GM12872 (cell line): ENCODE measurements around the gene AUTS2.

ENCODE experiments used
- CTCF ChIP-seq: IDR thresholded peaks from 3 replicates; pipeline ENCODE4 v1.5.1; 2011; ENCODE audit warnings: low read depth, mild to moderate bottlenecking, low read length, moderate library complexity; ENCODE audit not compliant: insufficient read depth

Gene AUTS2

GRCh38 chr7:70017357-70017756 lies 419.1 kb downstream of the AUTS2 start:
- no peak for TF ChIP-seq CTCF

GRCh38 chr7:70018700-70019099 lies 420.4 kb downstream of the AUTS2 start:
- TF ChIP-seq CTCF = no peak

- no peak for TF ChIP-seq CTCF
These were observed 429.6 kb downstream of the AUTS2 start for GRCh38 chr7:70027867-70028266.

GRCh38 chr7:70028620-70029019 lies 430.3 kb downstream of the AUTS2 start:
- TF ChIP-seq CTCF = no peak

GRCh38 chr7:70029993-70030392 lies 431.7 kb downstream of the AUTS2 start:
- no peak for TF ChIP-seq CTCF

GRCh38 chr7:70030745-70031144 lies 432.5 kb downstream of the AUTS2 start:
- TF ChIP-seq CTCF = no peak

GRCh38 chr7:70031245-70031644 lies 433.0 kb downstream of the AUTS2 start:
- no peak for TF ChIP-seq CTCF

GRCh38 chr7:70032649-70033048 lies 434.4 kb downstream of the AUTS2 start:
- TF ChIP-seq CTCF = no peak
